RWPE2 (cell line): ENCODE results near the gene CNTN4.

Source experiments
- ATAC-seq: fragments of 200-7000 bp; cut with Tn5 transposase; 3 replicates; pipeline ENCODE4 v1.9.1; 2021; ENCODE audit warnings: low read depth
- DNase-seq: peaks from one replicate; pipeline ENCODE4 v3.0.0-alpha.2; 2020; ENCODE audit warnings: low spot score
- H3K27ac ChIP-seq: fragments of 450-650 bp; 2 replicates; pipeline ENCODE4 v1.5.1; 2017; ENCODE audit warnings: mild to moderate bottlenecking; ENCODE audit not compliant: poor library complexity, severe bottlenecking
- H3K27me3 ChIP-seq: fragments of 250-450 bp; sonication (Bioruptor Pico); 2 replicates; pipeline ENCODE4 v1.5.1; 2021; ENCODE audit warnings: mild to moderate bottlenecking, moderate library complexity; ENCODE audit not compliant: insufficient read depth, poor library complexity, severe bottlenecking
- H3K36me3 ChIP-seq: fragments of 250-450 bp; sonication (Bioruptor Pico); 2 replicates; pipeline ENCODE4 v1.5.1; 2020; ENCODE audit warnings: low read depth, mild to moderate bottlenecking, moderate library complexity
- H3K4me1 ChIP-seq: fragments of 250-450 bp; sonication (Bioruptor Pico); 2 replicates; pipeline ENCODE4 v1.5.1; 2021; ENCODE audit warnings: mild to moderate bottlenecking, moderate library complexity; ENCODE audit not compliant: insufficient read depth, poor library complexity, severe bottlenecking
- H3K4me3 ChIP-seq: fragments of 250-450 bp; sonication (Bioruptor Pico); 2 replicates; pipeline ENCODE4 v1.5.1; 2021; ENCODE audit warnings: mild to moderate bottlenecking, moderate library complexity; ENCODE audit not compliant: severe bottlenecking
- H3K9me3 ChIP-seq: fragments of 250-450 bp; sonication (Bioruptor Pico); 2 replicates; pipeline ENCODE4 v1.5.1; 2021; ENCODE audit warnings: mild to moderate bottlenecking, moderate library complexity; ENCODE audit not compliant: severe bottlenecking
- CTCF ChIP-seq: fragments of 450-650 bp; IDR thresholded peaks from one replicate; pipeline ENCODE4 v1.5.1; 2017; ENCODE audit warnings: mild to moderate bottlenecking, moderate library complexity; ENCODE audit not compliant: poor library complexity, severe bottlenecking

CNTN4 gene

GRCh38 chr3:3038201-3038991, 939.7 kb downstream of the CNTN4 start:
- Histone ChIP-seq H3K27ac (no peak overlapping the region), H3K4me3 (no peak overlapping the region), H3K4me1 (no peaks in the 10 kb centered on the region), H3K9me3 (no peaks in the 10 kb centered on the region), H3K36me3 (no peaks in the 10 kb centered on the region), H3K27me3 (no peaks in the 10 kb centered on the region)
- ATAC-seq (no peak), DNase-seq (no peak)
- no peak for TF ChIP-seq CTCF

GRCh38 chr3:3053974-3054373, 955.3 kb downstream of the CNTN4 start:
- H3K9me3 ChIP-seq = no peaks in the 10 kb centered on the region
- no peak overlapping the region for H3K27ac ChIP-seq
- no peaks in the 10 kb centered on the region for H3K36me3 ChIP-seq
- no peaks in the 10 kb centered on the region for H3K27me3 ChIP-seq
- no peak overlapping the region for H3K4me3 ChIP-seq
- H3K4me1 ChIP-seq = no peaks in the 10 kb centered on the region
- TF ChIP-seq CTCF = no peak
- ATAC-seq (no peak), DNase-seq (no peak)

- Histone ChIP-seq H3K36me3 (no peaks in the 10 kb centered on the region), H3K4me1 (no peaks in the 10 kb centered on the region), H3K9me3 (no peaks in the 10 kb centered on the region), H3K27ac (no peak overlapping the region), H3K4me3 (no peak overlapping the region), H3K27me3 (no peaks in the 10 kb centered on the region)
- no peak for ATAC-seq
- DNase-seq = no peak
- TF ChIP-seq CTCF = no peak
Measured at GRCh38 chr3:3059645-3060044, 961.0 kb downstream of the CNTN4 start.

- DNase-seq = no peak
- H3K4me3 ChIP-seq = no peak overlapping the region
- no peaks in the 10 kb centered on the region for H3K27me3 ChIP-seq
- H3K9me3 ChIP-seq = no peaks in the 10 kb centered on the region
- no peaks in the 10 kb centered on the region for H3K36me3 ChIP-seq
- TF ChIP-seq CTCF = no peak
- no peak for ATAC-seq
- H3K4me1 ChIP-seq = no peaks in the 10 kb centered on the region
- H3K27ac ChIP-seq = no peak overlapping the region
Measured at GRCh38 chr3:3064297-3064696, 965.6 kb downstream of the CNTN4 start.

GRCh38 chr3:3065876-3066275, 967.2 kb downstream of the CNTN4 start:
- H3K4me3 ChIP-seq = no peak overlapping the region
- H3K27me3 ChIP-seq = no peaks in the 10 kb centered on the region
- H3K9me3 ChIP-seq = no peaks in the 10 kb centered on the region
- no peak overlapping the region for H3K27ac ChIP-seq
- 0 out of 3 replicates have a peak, but pooled peaks have one; percentile 25 for ATAC-seq
- no peaks in the 10 kb centered on the region for H3K36me3 ChIP-seq
- H3K4me1 ChIP-seq = no peaks in the 10 kb centered on the region
- DNase-seq = no peak
- TF ChIP-seq CTCF = no peak
